AG08395 (cell line): ENCODE data around the gene GLS.
"Not testable (repeated sequence)": the region's sequence is repeated elsewhere in the genome, so short reads cannot be mapped to it uniquely, and the experiment has no call there.

ENCODE experiments used
- DNase-seq: peaks from one replicate; pipeline ENCODE4 v3.0.0; 2012; ENCODE audit warnings: mixed read lengths, low spot score

The GLS gene

GRCh38 chr2:190995315-190995714 is 114.7 kb downstream of the GLS start:
- DNase-seq = not testable (repeated sequence)

GRCh38 chr2:190996338-190996946 is 115.8 kb downstream of the GLS start:
- peak; percentile 67 for DNase-seq

- no peak for DNase-seq
Observed at GRCh38 chr2:190996947-190997346, 116.3 kb downstream of the GLS start.

- DNase-seq = no peak
Observed at GRCh38 chr2:190997526-190998113, 117.0 kb downstream of the GLS start.

GRCh38 chr2:190999058-190999457 is 118.4 kb downstream of the GLS start:
- DNase-seq = no peak

GRCh38 chr2:190999949-191000665 is 119.5 kb downstream of the GLS start:
- DNase-seq = no peak

GRCh38 chr2:191001032-191001431 is 120.4 kb downstream of the GLS start:
- DNase-seq = no peak

GRCh38 chr2:191001624-191002023 is 121.0 kb downstream of the GLS start:
- DNase-seq = no peak

- DNase-seq = no peak
Observed at GRCh38 chr2:191003405-191004309, 123.0 kb downstream of the GLS start.

- DNase-seq = no peak
Observed at GRCh38 chr2:191006297-191006696, 125.7 kb downstream of the GLS start.

GRCh38 chr2:191006997-191007783 is 126.6 kb downstream of the GLS start:
- no peak for DNase-seq

- no peak for DNase-seq
Observed at GRCh38 chr2:191008286-191008685, 127.7 kb downstream of the GLS start.

- DNase-seq = no peak
Observed at GRCh38 chr2:191009541-191010374, 129.1 kb downstream of the GLS start.

- no peak for DNase-seq
Observed at GRCh38 chr2:191010887-191011885, 130.6 kb downstream of the GLS start.

- no peak for DNase-seq
Observed at GRCh38 chr2:191012346-191012745, 131.7 kb downstream of the GLS start.

- DNase-seq = no peak
Observed at GRCh38 chr2:191012845-191013681, 132.4 kb downstream of the GLS start.

- no peak for DNase-seq
Observed at GRCh38 chr2:191013682-191013931, 133.0 kb downstream of the GLS start.

- peak; percentile 97 for DNase-seq
Observed at GRCh38 chr2:191013932-191014652, 133.5 kb downstream of the GLS start, which contains the start of gene STAT1. TSS of gene STAT1 (minus strand) at chr2:191014171. CDS start at chr2:191010003, 4,168 bp downstream.
